ENCODE data around the gene SP1.
"Not testable (repeated sequence)": the region's sequence is repeated elsewhere in the genome, so short reads cannot be mapped to it uniquely, and the experiment has no call there.

Gene SP1

GRCh38 chr12:53389702-53390101, 9.7 kb downstream of the SP1 start:
- TF ChIP-seq CTCF (IDR thresholded peaks at IDR 0.05; ENCODE audit: insufficient read depth, low read length, missing control alignments) = no peak
- DNase-seq (ENCODE audit: low read depth, low spot score) = no peak
- H3K4me3 ChIP-seq (ENCODE audit: low read depth, low read length) = no peak overlapping the region
- CTCF ChIA-PET = interaction anchor here (1.4 to 3.7 kb wide), 3 partner anchors 8 to 37 kb away, joined by 4 to 16 read pairs (median 7); no protein-coding TSS in a partner anchor
- POLR2A ChIA-PET = no interaction called here

- no peak for TF ChIP-seq CTCF (IDR thresholded peaks at IDR 0.05; ENCODE audit: insufficient read depth, low read length, missing control alignments)
- CTCF ChIA-PET = interaction anchor here (0.7 to 1.7 kb wide), 2 partner anchors 30 to 353 kb away, joined by 3 read pairs; no protein-coding TSS in a partner anchor
- POLR2A ChIA-PET = no interaction called here
- DNase-seq (ENCODE audit: low read depth, low spot score) = no peak
- H3K4me3 ChIP-seq (ENCODE audit: low read depth, low read length) = no peak overlapping the region
Observed at GRCh38 chr12:53391724-53392123, 11.7 kb downstream of the SP1 start.

GRCh38 chr12:53399896-53400295, 19.9 kb downstream of the SP1 start:
- ChIA-PET POLR2A (interaction anchor here (1.1 kb wide), 1 partner anchor 14 kb away, joined by 3 read pairs; no protein-coding TSS in a partner anchor), CTCF (interaction anchor here (1.0 kb wide), 1 partner anchor 47 kb away, joined by 4 read pairs; no protein-coding TSS in a partner anchor)
- H3K4me3 ChIP-seq (ENCODE audit: low read depth, low read length) = no peak overlapping the region
- no peak for DNase-seq (ENCODE audit: low read depth, low spot score)
- no peak for TF ChIP-seq CTCF (IDR thresholded peaks at IDR 0.05; ENCODE audit: insufficient read depth, low read length, missing control alignments)

GRCh38 chr12:53402351-53402750, 22.4 kb downstream of the SP1 start:
- H3K4me3 ChIP-seq (ENCODE audit: low read depth, low read length); POLR2A ChIA-PET; DNase-seq (ENCODE audit: low read depth, low spot score): not testable (repeated sequence)
- CTCF ChIA-PET = interaction anchor here (1.0 to 1.2 kb wide), 3 partner anchors 10 to 57 kb away, joined by 3 to 4 read pairs (median 3); no protein-coding TSS in a partner anchor

- no peak for DNase-seq (ENCODE audit: low read depth, low spot score)
- ChIA-PET CTCF (interaction anchor here (1.0 to 1.2 kb wide), 2 partner anchors 9 to 20 kb away, joined by 3 to 4 read pairs; no protein-coding TSS in a partner anchor), POLR2A (no interaction called here)
- H3K4me3 ChIP-seq (ENCODE audit: low read depth, low read length) = no peak overlapping the region
- no peak for TF ChIP-seq CTCF (IDR thresholded peaks at IDR 0.05; ENCODE audit: insufficient read depth, low read length, missing control alignments)
Observed at GRCh38 chr12:53402871-53403270, 22.9 kb downstream of the SP1 start.

- no peak for TF ChIP-seq CTCF (IDR thresholded peaks at IDR 0.05; ENCODE audit: insufficient read depth, low read length, missing control alignments)
- ChIA-PET CTCF (interaction anchor here (1.0 to 10.2 kb wide), 4 partner anchors 10 to 89 kb away, joined by 3 to 112 read pairs (median 23); partner anchors contain the start of gene AAAS), POLR2A (no interaction called here)
- no peak overlapping the region for H3K4me3 ChIP-seq (ENCODE audit: low read depth, low read length)
- no peak for DNase-seq (ENCODE audit: low read depth, low spot score)
Observed at GRCh38 chr12:53410951-53411350, 31.0 kb downstream of the SP1 start.
